Measurements from ENCODE around the gene RHPN2.
"Not testable (repeated sequence)": the region's sequence is repeated elsewhere in the genome, so short reads cannot be mapped to it uniquely, and the experiment has no call there.

RHPN2 gene

GRCh38 chr19:33026602-33027001 lies 38.1 kb downstream of the RHPN2 start:
- DNase-seq, result not testable (repeated sequence)

- DNase-seq, result not testable (repeated sequence)
Measured at GRCh38 chr19:33025468-33026238, 39.0 kb downstream of the RHPN2 start.

- no peak for DNase-seq
Measured at GRCh38 chr19:33024398-33024797, 40.3 kb downstream of the RHPN2 start.

- DNase-seq, result no peak
Measured at GRCh38 chr19:33022472-33023116, 42.1 kb downstream of the RHPN2 start.

GRCh38 chr19:33010891-33011290 lies 53.8 kb downstream of the RHPN2 start:
- not testable (repeated sequence) for DNase-seq

GRCh38 chr19:33008738-33009137 lies 56.0 kb downstream of the RHPN2 start:
- DNase-seq, result no peak

GRCh38 chr19:33005440-33005839 lies 59.2 kb downstream of the RHPN2 start:
- DNase-seq, result no peak

- DNase-seq, result not testable (repeated sequence)
Measured at GRCh38 chr19:33003424-33004024, 61.2 kb downstream of the RHPN2 start.

- not testable (repeated sequence) for DNase-seq
Measured at GRCh38 chr19:33002126-33002865, 62.4 kb downstream of the RHPN2 start.

GRCh38 chr19:33000910-33001309 lies 63.8 kb downstream of the RHPN2 start:
- DNase-seq, result no peak

- no peak for DNase-seq
Measured at GRCh38 chr19:33000510-33000909, 64.2 kb downstream of the RHPN2 start.

GRCh38 chr19:32998722-32999121 lies 66.0 kb downstream of the RHPN2 start:
- DNase-seq, result no peak

GRCh38 chr19:32997716-32998355 lies 66.9 kb downstream of the RHPN2 start:
- no peak for DNase-seq

GRCh38 chr19:32997061-32997464 lies 67.6 kb downstream of the RHPN2 start:
- not testable (repeated sequence) for DNase-seq

GRCh38 chr19:32995966-32996365 lies 68.7 kb downstream of the RHPN2 start:
- DNase-seq, result not testable (repeated sequence)

GRCh38 chr19:32988724-32989123 lies 76.0 kb downstream of the RHPN2 start:
- DNase-seq, result no peak

GRCh38 chr19:32988254-32988653 lies 76.4 kb downstream of the RHPN2 start:
- DNase-seq, result not testable (repeated sequence)

GRCh38 chr19:32982488-32982887 lies 82.2 kb downstream of the RHPN2 start:
- not testable (repeated sequence) for DNase-seq

- DNase-seq, result not testable (repeated sequence)
Measured at GRCh38 chr19:32979807-32980206, 84.9 kb downstream of the RHPN2 start.

- not testable (repeated sequence) for DNase-seq
Measured at GRCh38 chr19:32977813-32978212, 86.9 kb downstream of the RHPN2 start.

GRCh38 chr19:32977280-32977679 lies 87.4 kb downstream of the RHPN2 start:
- DNase-seq, result no peak

GRCh38 chr19:32976223-32976805 lies 88.4 kb downstream of the RHPN2 start:
- peak; percentile 84 to 86 for DNase-seq
